GM19463 (cell line): ENCODE data around the gene GNA12.
A peak's percentile ranks its signal among the peaks of the same experiment; 100 is the strongest.
"Not testable (repeated sequence)": the region's sequence is repeated elsewhere in the genome, so short reads cannot be mapped to it uniquely, and the experiment has no call there.

Experiments
- ATAC-seq: cut with Tn5 transposase; IDR thresholded peaks from one replicate; pipeline ENCODE4 v1.9.1; 2021; ENCODE audit warnings: mild to moderate bottlenecking, moderate library complexity; ENCODE audit not compliant: unreplicated experiment

The GNA12 gene

DNA sequence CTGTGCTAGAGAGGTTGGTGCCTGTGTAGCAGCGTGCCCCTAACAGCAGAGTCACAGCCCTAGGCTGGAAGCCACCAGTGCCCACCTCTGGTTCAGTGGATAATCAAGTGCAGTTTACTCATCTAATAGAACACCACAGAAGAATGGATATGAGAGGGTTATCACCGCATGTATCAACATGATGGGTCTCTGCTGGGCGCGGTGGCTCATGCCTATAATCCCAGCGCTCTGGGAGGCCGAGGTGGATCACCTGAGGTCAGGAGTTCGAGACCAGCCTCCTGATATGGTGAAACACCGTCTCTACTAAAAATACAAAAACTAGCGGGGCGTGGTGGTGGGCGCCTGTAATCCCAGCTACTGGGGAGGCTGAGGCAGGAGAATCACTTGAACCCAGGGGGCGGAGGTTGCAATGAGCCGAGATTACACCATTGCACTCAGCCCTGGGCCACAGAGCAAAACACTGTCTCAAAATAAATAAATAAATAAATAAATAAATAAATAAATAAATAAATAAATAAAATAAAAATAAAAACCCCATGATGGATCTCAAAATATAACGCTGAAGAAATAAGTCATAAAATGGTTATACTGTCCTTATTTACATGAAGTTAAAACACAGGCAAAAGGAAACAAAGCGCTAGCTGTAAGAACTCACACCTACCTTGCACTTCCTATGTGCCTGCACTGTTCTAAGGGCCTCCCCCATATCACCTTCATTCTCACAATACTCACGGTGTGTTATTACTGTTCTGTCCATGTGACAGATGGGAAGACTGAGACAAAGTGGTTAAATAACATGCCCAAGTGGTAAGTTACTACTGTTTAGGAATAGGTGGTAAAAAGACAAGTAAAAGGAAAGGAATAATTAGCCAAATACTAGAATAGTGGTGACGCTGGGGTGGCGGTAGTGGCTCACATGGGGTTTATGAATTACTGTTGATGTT is 85.2 kb downstream of the GNA12 start:
- ATAC-seq = no peak

DNA sequence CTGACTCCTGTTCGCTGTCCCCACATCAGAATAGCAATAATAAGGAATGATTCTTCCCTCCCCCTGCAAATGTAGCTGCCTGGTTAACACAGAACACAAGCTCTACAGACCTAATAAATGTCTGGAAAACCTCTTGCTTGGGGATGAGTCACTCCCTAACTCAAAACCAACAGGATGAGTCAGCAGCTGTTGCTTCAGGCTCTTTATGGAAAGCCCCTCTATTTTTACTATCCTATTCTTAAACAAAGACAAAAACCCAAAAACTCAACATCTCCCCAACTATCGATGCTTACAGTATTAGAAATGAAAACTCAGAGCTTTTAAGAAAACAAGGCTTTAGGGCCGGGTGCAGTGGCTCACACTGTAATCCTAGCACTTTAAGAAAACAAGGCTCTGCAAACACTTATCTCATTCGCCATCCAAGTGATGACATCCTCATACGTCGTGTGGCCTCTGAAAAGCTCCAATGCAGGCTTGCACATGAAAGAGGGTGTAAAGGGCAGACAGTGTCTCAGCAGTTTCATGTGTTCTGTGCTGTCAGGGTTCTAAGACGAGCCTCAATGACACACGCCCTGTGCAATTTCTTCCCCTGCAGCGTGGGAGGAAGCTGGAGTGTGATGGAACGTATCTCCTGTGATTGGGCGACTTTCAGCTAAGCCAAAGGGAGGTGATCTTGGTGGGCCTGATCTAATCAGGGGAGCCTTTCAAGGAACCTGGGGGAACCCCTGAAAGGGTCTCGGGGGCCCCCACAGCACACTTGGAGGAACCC is 86.0 kb downstream of the GNA12 start:
- peak; percentile 66 for ATAC-seq

DNA sequence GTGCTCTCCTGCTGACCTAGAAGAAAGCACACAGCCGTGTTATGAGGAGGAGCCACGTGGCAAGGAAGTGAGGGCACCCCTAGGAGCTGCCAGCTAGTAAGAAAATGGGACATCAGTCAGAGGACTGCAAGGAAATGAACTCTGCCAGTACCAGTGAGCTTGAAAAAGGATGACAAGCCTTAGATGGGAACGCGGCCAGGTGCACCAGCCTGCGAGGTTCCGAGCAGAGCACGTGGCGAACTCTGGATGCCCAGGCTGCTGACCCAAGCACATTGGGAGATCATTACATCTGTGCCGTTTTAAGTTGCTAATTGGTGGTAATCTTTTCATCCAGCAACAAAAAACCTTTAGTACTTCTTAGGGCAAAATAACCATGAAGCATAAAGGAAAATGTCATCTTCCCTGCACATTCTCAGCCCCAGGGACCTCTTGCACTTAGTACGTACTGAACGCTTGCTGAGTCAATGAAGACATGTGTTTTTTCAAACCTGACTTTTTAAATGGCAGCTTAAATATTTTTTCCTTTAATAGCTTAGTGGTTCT is 86.7 kb downstream of the GNA12 start:
- ATAC-seq = peak; percentile 9

DNA sequence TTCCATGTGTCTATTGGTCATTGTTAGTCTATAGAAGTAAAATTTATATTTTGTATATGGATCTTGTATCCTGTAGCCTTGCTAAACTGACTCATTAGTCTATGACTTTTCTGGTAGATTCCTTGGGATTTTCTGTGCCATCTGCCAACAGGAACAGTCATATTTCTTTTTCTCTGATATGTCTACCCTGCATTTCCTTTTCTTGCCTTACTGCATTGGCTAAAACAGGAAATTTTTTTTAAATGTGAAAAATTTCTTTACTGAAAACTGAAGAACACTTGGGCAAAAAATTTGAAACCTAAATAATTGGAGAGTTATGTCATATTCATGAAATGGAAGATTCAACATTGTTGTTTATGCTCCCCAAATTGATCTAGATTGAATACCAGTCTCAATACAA is 88.6 kb downstream of the GNA12 start:
- ATAC-seq = no peak

DNA sequence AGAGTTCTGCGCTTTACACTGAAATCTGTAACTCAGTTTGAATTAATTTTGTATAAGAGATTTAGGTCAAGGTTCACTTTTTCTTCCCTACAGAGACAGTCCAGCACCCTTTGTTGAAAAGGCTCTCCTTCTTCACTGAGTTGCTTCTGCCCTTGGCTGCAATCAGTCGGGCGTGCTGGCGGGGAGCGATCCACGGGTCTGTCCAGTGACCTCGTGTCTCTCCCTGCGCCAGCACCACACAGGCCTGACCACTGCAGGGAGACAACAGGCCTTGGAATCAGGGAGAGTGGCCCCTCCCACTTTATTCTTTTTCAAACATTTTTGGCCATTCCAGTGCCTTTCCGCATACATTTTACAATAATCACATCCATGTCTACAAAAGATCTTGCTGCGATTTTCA is 89.2 kb downstream of the GNA12 start:
- ATAC-seq = no peak

DNA sequence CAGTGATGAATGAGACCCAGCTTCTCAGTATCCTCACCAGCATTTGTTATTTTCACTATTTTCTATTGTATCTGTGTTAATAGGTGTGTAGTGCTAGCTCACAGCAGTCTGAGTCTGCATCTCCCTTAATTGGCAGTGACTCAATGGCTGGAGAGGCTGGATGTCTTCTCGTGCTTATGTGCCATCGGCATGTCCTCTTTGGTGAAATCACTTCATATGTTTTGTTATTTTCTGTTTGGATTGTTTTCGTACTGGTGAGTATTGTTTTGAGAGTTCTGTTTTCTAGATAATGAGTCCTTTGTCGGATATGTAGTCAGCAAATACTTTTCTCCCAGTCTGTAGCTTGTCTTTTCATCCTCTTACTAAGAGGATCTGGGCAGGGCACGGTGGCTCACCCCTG is 90.0 kb downstream of the GNA12 start:
- ATAC-seq = no peak

DNA sequence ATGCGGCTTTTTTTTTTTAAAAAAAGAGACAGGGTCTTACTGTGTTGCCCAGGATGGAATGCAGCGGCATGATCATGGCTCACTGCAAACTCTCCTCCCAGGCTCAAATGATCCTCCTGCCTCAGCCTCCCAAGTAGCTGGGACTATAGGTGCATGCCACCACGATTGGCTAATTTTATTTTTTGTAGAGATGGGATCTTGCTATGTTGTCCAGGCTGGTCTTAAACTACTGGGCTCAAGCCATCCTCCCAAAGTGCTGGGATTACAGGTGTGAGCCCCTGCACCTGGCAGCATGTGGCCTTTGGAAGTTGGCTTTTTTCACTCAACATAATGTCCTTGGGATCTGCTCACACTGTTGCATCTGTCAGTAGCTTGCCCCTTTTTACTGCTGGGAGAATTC is 91.0 kb downstream of the GNA12 start:
- no peak for ATAC-seq

DNA sequence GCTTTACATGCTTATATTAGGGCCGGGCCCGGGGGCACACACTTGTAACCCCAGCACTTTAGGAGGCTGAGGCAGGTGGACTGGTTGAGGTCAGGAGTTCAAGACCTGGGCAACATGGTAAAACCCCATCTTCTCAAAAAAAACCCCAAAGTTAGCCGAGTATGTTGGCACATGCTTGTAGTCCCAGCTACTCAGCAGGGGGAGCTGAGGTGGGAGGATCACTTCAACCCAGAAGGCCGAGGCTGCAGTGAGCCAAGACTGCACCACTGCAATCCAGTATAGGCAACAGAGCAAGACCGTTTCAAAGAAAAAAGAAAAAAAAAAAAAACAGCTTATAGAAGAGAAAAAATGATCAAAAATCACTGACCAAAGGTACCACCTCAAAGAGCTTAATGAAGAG is 93.0 kb downstream of the GNA12 start:
- ATAC-seq = no peak

DNA sequence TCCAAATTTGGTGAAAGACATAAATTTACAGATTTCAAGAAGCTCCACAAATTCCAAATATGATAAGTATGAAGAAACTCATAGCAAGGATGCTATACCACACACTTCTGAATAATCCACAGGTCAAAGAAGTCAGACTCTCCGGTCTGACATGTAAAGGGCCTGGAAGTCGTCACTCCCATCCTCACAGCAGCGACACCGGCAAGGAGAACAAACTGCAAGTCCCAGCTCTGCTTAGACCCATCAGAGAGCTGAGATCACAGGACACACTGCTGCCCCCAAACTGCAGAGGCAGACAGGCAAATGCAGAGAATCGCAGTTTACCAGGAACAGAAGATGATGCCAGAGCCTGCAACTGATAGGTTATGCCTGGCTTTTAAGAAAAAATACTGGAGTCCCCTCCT is 94.1 kb downstream of the GNA12 start:
- no peak for ATAC-seq

DNA sequence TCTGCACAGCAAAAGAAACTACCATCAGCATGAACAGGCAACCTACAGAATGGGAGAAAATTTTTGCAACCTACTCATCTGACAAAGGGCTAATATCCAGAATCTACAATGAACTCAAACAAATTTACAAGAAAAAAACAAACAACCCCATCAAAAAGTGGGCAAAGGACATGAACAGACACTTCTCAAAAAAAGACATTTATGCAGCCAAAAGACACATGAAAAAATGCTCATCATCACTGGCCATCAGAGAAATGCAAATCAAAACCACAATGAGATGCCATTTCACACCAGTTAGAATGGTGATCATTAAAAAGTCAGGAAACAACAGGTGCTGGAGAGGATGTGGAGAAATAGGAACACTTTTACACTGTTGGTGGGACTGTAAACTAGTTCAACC is 95.4 kb downstream of the GNA12 start:
- ATAC-seq = not testable (repeated sequence)

DNA sequence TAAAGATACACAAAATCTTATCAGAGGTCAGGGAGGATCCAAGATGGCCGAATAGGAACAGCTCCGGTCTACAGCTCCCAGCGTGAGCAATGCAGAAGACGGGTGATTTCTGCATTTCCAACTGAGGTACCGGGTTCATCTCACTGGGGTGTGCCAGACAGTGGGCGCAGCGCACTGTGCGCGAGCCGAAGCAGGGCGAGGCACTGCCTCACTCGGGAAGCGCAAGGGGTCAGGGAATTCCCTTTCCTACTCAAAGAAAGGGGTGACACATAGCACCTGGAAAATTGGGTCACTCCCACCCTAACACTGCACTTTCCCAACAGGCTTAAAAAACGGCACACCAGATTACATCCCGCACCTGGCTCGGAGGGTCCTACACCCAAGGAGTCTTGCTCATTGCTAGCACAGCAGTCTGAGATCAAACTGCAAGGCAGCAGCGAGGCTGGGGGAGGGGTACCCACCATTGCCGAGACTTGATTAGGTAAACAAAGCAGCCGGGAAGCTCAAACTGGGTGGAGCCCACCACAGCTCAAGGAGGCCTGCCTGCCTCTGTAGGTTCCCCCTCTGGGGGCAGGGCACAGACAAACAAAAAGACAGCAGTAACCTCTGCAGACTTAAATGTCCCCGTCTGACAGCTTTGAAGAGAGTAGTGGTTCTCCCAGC is 100.5 kb downstream of the GNA12 start:
- ATAC-seq = not testable (repeated sequence)

DNA sequence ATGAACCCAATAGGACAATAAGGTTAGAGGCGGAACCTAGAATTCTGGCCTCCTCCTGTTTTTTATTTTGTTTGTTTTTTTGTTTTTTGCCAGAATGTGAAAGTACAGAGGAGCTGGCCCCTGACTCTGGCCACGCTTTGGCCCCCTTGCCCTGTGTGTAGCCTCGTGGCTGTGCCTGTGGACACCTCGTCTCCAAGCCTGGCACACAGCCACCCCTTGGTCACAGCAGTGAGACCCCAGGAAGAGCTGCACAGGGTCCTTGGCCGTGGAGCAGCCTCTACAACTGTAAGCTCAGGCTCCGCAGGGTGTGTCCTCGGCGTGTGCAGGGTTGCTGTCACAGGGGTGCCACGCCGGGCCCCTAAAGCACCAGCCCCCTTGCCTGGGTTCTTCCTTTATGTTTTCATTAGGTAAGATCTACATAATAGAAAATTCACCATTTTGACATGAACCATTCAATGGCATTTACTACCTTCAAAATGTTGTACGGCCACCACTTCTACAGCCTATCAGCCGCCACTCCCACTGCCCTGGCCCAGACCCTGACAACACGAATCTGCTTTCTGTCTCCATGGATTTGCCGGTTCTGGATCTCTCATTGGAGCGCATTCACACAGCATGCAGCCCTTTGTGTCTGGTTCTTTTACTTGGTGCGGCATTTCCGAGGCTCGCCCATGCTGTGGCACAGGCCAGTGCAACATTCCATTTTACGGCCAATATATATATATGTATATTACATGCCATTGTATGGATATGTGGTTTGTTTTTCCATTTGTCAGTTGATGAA is 105.2 kb downstream of the GNA12 start:
- ATAC-seq = no peak

DNA sequence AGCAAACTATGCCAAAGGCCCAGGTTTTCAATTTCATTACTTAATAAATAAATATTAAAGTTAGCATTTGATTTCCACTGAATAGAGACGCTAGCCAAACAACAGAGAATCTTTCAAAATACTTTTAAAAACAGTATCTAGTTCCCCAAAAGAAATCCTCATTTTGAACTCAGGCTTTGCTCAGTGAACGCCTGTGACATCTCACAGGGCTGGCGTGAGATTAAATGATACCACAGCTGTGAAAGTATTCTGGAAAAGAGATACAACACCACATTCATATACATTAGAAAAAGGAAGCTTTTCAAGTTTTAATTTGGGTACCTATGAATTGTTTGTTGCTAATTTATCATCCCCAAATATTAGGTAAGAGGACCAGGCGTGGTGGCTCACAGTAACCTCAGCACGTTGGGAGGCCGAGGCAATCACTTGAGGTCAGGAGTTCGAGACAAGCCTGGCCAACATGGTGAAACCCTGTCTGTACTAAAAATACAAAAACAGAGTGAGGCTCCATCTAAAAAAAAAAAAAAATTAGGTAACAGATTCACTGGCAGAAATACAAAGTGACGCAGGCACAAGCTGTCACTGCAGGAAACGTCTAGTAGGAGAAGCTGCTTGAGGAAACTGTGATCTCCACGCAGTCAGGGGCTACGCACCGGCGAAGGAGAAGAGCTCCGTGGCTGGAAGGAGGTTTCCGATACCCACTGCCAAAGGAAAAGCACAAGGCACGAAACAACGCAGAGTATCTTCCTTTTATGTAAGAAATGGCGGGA is 106.2 kb downstream of the GNA12 start:
- ATAC-seq = no peak

DNA sequence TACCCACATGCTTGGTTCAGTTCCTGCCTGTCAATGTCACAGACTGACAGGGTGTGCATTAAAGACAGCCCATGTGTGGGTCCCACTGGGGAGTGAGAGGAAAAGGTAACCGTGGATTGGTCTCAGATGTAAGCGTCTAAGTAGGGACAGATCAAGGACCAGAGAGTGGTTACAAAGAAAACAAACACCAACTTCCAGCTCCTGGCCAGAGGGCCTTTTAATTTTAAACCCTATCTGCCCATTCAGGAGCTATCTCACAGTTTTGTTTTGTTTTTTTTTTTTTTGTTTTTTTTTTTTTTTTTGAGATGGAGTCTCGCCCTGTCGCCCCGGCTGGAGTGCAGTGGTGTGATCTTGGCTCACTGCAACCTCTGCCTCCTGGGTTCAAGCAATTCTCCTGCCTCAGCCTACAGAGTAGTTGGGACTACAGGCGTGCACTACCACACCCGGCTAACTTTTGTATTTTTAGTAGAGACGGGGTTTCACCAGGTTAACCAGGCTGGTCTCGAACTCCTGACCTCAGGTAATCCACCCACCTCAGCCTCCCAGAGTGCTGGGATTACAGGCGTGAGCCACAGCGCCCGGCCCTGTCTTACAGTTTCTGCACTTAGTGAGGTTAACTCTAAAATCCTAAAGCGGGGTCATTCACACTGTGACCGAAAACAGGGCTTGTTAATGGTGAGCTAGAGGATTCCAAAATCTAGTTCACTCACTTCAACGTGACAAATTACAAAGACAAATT is 106.9 kb downstream of the GNA12 start:
- ATAC-seq = not testable (repeated sequence)

DNA sequence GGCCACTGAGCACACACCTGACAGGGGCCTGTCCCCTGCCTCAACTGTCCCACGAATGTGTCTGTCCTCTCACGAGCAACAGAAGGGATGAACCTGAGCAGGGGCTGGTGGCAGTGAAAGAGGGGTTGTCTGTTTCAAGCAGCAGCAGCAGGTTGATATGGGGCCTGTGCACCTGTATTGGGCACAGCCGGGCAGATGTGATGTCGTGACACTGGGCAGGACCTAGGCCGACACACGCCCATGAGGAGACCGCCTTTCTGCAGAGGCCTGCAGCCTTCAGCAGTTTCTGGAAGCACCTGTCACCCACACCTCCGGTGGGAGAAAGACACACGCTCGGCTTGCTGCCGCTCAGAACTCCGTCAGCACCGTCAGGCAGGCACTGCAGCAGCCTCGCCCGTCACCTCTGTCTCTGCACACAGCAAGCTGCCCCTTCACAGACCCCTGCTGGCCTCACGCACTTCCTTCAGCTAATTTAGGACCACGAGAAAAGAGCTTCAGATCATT is 107.6 kb downstream of the GNA12 start:
- ATAC-seq = no peak

DNA sequence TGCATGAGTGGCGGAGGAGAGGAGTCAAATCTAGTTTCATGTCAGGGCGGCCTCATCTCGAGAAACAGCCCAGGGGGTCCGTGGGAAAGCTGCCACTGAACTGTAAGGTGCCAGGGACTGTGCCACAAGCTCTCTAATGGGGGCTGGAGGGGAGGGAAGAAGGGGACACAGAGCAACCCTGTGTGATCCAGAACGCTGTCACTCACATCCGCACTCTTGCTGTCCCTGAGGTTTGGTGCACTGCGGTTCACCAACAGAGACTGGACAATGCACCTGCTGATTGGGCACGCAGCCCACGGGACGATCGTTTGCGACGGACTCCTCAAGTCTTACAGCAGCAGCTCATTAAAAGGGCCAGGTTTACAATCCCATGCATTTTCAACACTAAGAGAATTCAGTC is 108.4 kb downstream of the GNA12 start:
- ATAC-seq = no peak

DNA sequence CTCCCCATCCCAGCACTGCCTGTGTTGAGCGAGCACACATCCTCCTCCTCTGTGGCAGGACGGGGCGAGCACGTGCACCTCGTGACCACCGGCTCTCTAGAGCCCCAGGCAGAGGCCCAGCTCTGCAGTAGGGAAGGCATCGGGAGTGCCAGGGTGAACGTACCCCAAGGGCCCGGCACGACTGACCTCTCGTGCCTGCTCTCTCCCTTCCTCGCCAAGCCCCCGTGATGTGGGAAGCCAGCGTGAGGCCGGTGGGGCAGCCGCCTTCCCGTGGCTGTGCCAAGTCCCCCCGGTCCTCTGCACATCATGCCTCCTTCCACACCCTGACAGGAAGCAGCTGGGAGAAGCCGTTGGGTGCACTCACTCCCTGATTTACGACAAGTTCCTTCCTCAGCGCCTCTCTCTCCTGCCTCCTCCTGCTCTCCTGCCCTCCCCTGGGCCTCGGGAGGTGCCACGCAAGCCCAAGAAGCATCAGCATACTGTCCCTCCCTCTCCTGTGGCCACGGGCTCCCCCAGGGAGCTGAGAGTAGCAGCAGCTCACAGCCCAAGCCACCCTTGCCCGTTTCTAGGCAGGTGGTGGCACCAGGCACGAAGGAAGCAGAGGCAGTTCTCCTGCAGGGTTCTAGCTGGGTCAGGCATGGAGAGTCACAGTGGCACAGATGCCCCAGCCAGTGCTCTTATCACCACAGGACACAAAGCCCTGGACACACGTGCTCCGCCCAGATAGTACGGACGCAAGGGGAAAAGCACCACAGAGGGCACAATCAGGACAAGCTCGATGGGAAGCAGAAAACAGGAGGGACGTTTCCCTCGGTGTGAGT is 109.1 kb downstream of the GNA12 start:
- ATAC-seq = no peak

DNA sequence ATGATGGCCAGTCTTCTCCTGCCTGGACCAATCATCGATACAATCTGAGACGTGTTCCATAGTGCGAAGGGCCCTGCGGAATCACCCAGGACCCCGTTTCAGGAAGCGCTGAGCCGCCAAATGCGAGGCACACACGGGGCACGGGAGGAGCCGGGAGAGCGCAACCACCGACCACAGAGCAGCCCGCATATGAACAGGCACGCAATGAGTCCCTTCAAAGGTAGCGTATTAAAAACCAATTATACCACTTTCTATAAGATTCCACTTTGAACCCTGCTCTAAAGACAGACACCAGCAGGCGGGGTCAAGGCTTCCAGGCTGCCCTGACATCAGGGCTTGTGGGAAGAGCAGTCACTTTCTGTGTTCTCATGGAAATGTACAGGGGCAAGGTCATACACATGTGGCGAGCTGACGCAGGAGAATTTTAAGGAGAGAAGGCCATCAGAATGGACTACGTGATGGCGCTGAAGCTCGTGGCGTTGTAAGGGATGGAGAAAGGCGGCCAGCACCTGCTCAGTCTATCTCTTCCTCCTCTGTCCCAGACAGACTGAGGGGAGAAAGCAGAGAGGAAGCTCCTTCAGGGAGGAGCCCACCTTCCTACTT is 109.9 kb downstream of the GNA12 start:
- ATAC-seq = no peak
